PC-3 (cell line): ENCODE measurements around the gene DRAXIN. TPM values are rescaled to one million over a fixed set of nuclear protein-coding genes. Genes with fewer than 3 reads are reported as not detected.

Experiments used
- ATAC-seq: fragments of 200-7000 bp; cut with Tn5 transposase; 2 replicates; pipeline ENCODE4 v1.9.1; 2020; ENCODE audit warnings: mild to moderate bottlenecking, moderate library complexity
- BruUV-seq: library from RNA; stranded (reverse); fragments of 400-500 nt; replicated peaks from 2 replicates; lab custom pipeline; 2021; lab: Mats Ljungman, UMichigan
- CTCF ChIA-PET: fragments of 300-600 bp; sonication (Branson Sonifier 250); formaldehyde crosslinking; loops from one replicate; lab custom pipeline; 2022; ENCODE audit warnings: antibody characterized with exemption; lab: Charles Lee
- POLR2A ChIA-PET: fragments of 300-600 bp; sonication (Branson Sonifier 250); formaldehyde crosslinking; loops from one replicate; lab custom pipeline; 2022; ENCODE audit warnings: antibody characterized with exemption; ENCODE audit not compliant: unreplicated experiment; lab: Charles Lee
- DNase-seq: peaks from one replicate; pipeline ENCODE4 v3.0.0-alpha.2; 2015
- H2AFZ ChIP-seq: fragments of 300-600 bp; sonication (generic); 2 replicates; pipeline ENCODE4 v1.6.0; 2016; ENCODE audit warnings: antibody characterized with exemption, low read length
- H3F3A ChIP-seq: fragments of 300-600 bp; sonication (generic); one replicate; pipeline ENCODE4 v1.6.0; 2017; ENCODE audit warnings: antibody characterized with exemption, low read length, control low read depth, mild to moderate bottlenecking; ENCODE audit not compliant: unreplicated experiment
- H3K27ac ChIP-seq: fragments of 300-600 bp; sonication (generic); 2 replicates; pipeline ENCODE4 v1.5.1; 2016; ENCODE audit warnings: mild to moderate bottlenecking, low read length
- H3K27me3 ChIP-seq: fragments of 300-600 bp; sonication (generic); 2 replicates; pipeline ENCODE4 v1.6.1; 2016; ENCODE audit warnings: low read length, mixed read lengths
- H3K36me3 ChIP-seq: fragments of 300-600 bp; sonication (generic); 2 replicates; pipeline ENCODE4 v1.6.1; 2016; ENCODE audit warnings: low read depth, mixed run types, low read length, mixed read lengths
- H3K4me1 ChIP-seq: fragments of 300-600 bp; sonication (generic); 2 replicates; pipeline ENCODE4 v1.5.1; 2016; ENCODE audit warnings: low read length; ENCODE audit not compliant: insufficient read depth
- H3K4me2 ChIP-seq: fragments of 300-600 bp; sonication (generic); 2 replicates; pipeline ENCODE4 v1.6.0; 2016; ENCODE audit warnings: low read length
- H3K4me3 ChIP-seq: fragments of 300-600 bp; sonication (generic); 2 replicates; pipeline ENCODE4 v1.5.1; 2016; ENCODE audit warnings: mild to moderate bottlenecking, low read length, mixed read lengths
- H3K79me2 ChIP-seq: fragments of 300-600 bp; sonication (generic); 2 replicates; pipeline ENCODE4 v1.6.1; 2017; ENCODE audit warnings: low read length, mixed read lengths
- H3K9ac ChIP-seq: fragments of 300-600 bp; sonication (generic); 2 replicates; pipeline ENCODE4 v1.6.0; 2016; ENCODE audit warnings: mild to moderate bottlenecking, low read length
- H3K9me2 ChIP-seq: fragments of 300-600 bp; sonication (generic); replicated peaks from 2 replicates; pipeline ENCODE4 v1.6.1; 2016; ENCODE audit warnings: mixed run types, low read length, mixed read lengths
- H3K9me3 ChIP-seq: fragments of 300-600 bp; sonication (generic); 2 replicates; pipeline ENCODE4 v1.6.1; 2016; ENCODE audit warnings: low read length, mixed read lengths
- H4K20me1 ChIP-seq: fragments of 300-600 bp; sonication (generic); 2 replicates; pipeline ENCODE4 v1.6.1; 2016; ENCODE audit warnings: low read length, mixed read lengths
- CTCF ChIP-seq: fragments of 300-600 bp; sonication (generic); conservative IDR thresholded peaks from 2 replicates; pipeline ENCODE4 v1.5.1; 2017; ENCODE audit warnings: antibody characterized with exemption, low read depth, mild to moderate bottlenecking, low read length
- EZH2 ChIP-seq: fragments of 300-600 bp; sonication (generic); IDR thresholded peaks from one replicate; pipeline ENCODE4 v1.6.1; 2017; ENCODE audit warnings: antibody characterized with exemption, mild to moderate bottlenecking, low read length; ENCODE audit not compliant: unreplicated experiment
- EZH2phosphoT487 ChIP-seq: fragments of 300-600 bp; sonication (generic); IDR thresholded peaks from 2 replicates; pipeline ENCODE4 v1.6.1; 2018; ENCODE audit warnings: mild to moderate bottlenecking, antibody characterized with exemption, low read length, borderline replicate concordance
- intact Hi-C: fragments of 100-400 bp; cut with micrococcal nuclease; formaldehyde crosslinking; loops from 2 replicates; pipeline ENCODE4 v1.9.0; 2023
- total RNA-seq: library from RNA; depleted of rRNA; stranded (reverse); fragments of >200 nt; gene quantifications from 2 replicates; pipeline ENCODE4 v1.2.3, GENCODE V29; 2014

Gene DRAXIN
- total RNA-seq, 1 experiment from 2014 or later: 0.07 TPM

GRCh38 chr1:11680270-11681070 lies 11.0 kb upstream of the DRAXIN start:
- ATAC-seq (peak; percentile 37), DNase-seq (peak; percentile 6)
- Histone ChIP-seq H4K20me1 (no peaks in the 10 kb centered on the region), H3K4me1 (peaks cover 4% of the 10 kb centered on the region; the same call in 1 of the 2 replicates), H3K9me3 (no peaks in the 10 kb centered on the region), H2AFZ (peak overlapping the region; percentile 95), H3K27ac (no peak overlapping the region), H3K4me2 (peak overlapping the region; percentile 91), H3K9me2 (no peaks in the 10 kb centered on the region), H3F3A (no peaks in the 10 kb centered on the region), H3K9ac (peak overlapping the region; percentile 76), H3K79me2 (no peaks in the 10 kb centered on the region), H3K36me3 (no peaks in the 10 kb centered on the region; the same call in 1 of the 2 replicates), H3K27me3 (no peaks in the 10 kb centered on the region), H3K4me3 (peak overlapping the region; percentile 92)
- intact Hi-C loops: no loop called here
- CTCF ChIA-PET: no interaction called here
- BruUV-seq: TSS peak; percentile 43
- POLR2A ChIA-PET: no interaction called here
- TF ChIP-seq EZH2 (no peak), CTCF (no peak), EZH2phosphoT487 (no peak)

DNA sequence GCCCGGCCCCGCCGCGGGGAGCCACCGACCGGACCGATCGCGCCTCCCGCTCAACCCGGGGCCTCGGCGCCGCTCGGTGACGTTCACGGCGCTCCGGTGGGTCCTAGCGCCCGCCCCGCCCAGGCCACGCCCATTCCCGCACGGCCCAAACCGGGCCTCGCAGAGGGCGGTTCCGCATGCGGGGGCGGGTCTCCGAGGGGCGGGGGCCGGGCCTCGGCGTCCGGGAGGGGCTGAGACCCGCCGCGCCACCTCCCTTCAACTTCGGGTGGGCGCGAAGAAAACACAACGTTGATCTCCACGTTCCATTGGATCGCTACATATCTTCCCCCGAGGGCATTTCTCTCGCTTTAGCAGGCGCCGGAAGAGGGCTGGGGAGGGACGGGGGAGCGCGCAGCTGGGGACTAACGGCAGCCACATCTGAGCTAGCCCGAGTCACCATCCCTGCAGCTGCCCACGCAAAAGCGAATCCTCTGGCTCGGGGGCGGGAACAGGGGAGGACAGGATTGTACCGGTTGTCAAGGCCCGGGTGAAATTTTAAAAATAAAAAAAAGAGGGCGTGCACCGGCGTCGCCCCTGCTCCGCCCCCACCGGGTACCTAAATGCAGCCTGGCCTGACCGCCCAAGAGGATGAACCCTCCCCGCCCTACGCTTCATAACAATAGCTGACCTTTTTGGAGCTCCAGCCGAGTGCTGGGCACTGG lies 10.3 kb upstream of the DRAXIN start, which contains the start of gene MAD2L2:
Gene MAD2L2, minus strand, starts transcription at position 78 of the 701 bp plus-strand sequence. CDS start 547 bp downstream, outside the sequence.
- TF ChIP-seq EZH2: no peak
- no peak for TF ChIP-seq CTCF
- TF ChIP-seq EZH2phosphoT487: no peak
- DNase-seq: peak; percentile 73
- H3K27ac ChIP-seq: no peak within 1 kb of the TSS

More for the DNA sequence above, 10.3 kb upstream of the DRAXIN start, which contains the start of gene MAD2L2:
- Histone ChIP-seq H3K4me2 (peak within 1 kb of the TSS; percentile 91), H3K9me3 (no peaks in the 10 kb centered on the region), H3F3A (no peaks in the 10 kb centered on the region), H3K36me3 (no peaks in the 10 kb centered on the region), H3K9ac (peak within 1 kb of the TSS; percentile 76), H3K4me3 (peak within 1 kb of the TSS; percentile 92), H3K79me2 (no peaks in the 10 kb centered on the region), H2AFZ (peak within 1 kb of the TSS; percentile 95), H4K20me1 (no peaks in the 10 kb centered on the region), H3K9me2 (no peaks in the 10 kb centered on the region), H3K4me1 (peaks cover 4% of the 10 kb centered on the region; the same call in 1 of the 2 replicates), H3K27me3 (no peaks in the 10 kb centered on the region)
- peak; percentile 88 for ATAC-seq
- POLR2A ChIA-PET: interaction anchor here (0.5 kb wide), 1 partner anchor 237 kb away, joined by 4 read pairs; no protein-coding TSS in a partner anchor
- intact Hi-C loops: no loop called here
- CTCF ChIA-PET: no interaction called here
- BruUV-seq: no TSS peak
